Mesendoderm (in vitro differentiated cells): ENCODE measurements around the gene GALNT7.

Source experiments
- DNase-seq: peaks from one replicate; pipeline ENCODE4 v3.0.0; 2013
- H2AK5ac ChIP-seq: 2 replicates; pipeline ENCODE4 v1.6.1; 2013; ENCODE audit warnings: low read length, inconsistent platforms
- H2BK120ac ChIP-seq: 2 replicates; pipeline ENCODE4 v1.6.1; 2013; ENCODE audit warnings: low read depth, mild to moderate bottlenecking, low read length, moderate library complexity, mixed read lengths
- H2BK15ac ChIP-seq: replicated peaks from 2 replicates; pipeline ENCODE4 v1.6.1; 2013; ENCODE audit warnings: low read depth, mild to moderate bottlenecking, moderate library complexity
- H2BK5ac ChIP-seq: 2 replicates; pipeline ENCODE4 v1.6.1; 2013; ENCODE audit warnings: low read length, inconsistent platforms
- H3K18ac ChIP-seq: 2 replicates; pipeline ENCODE4 v1.6.1; 2013; ENCODE audit warnings: mild to moderate bottlenecking, low read length, mixed read lengths
- H3K23ac ChIP-seq: one replicate; pipeline ENCODE4 v1.6.1; 2013; ENCODE audit warnings: low read length
- H3K27ac ChIP-seq: 2 replicates; pipeline ENCODE4 v1.5.1; 2013; ENCODE audit warnings: low read depth, mild to moderate bottlenecking, inconsistent platforms, low read length, moderate library complexity
- H3K27me3 ChIP-seq: 2 replicates; pipeline ENCODE4 v1.6.1; 2013; ENCODE audit warnings: low read length, control low read depth, mild to moderate bottlenecking, inconsistent platforms; ENCODE audit not compliant: insufficient read depth, poor library complexity
- H3K36me3 ChIP-seq: 2 replicates; pipeline ENCODE4 v1.6.1; 2013; ENCODE audit warnings: low read length, inconsistent platforms; ENCODE audit not compliant: control insufficient read depth, insufficient read depth
- H3K4ac ChIP-seq: one replicate; pipeline ENCODE4 v1.6.1; 2013; ENCODE audit warnings: low read depth, mild to moderate bottlenecking, low read length, moderate library complexity
- H3K4me1 ChIP-seq: 2 replicates; pipeline ENCODE4 v1.6.1; 2013; ENCODE audit warnings: low read depth, low read length, inconsistent platforms; ENCODE audit not compliant: control insufficient read depth
- H3K4me2 ChIP-seq: 2 replicates; pipeline ENCODE4 v1.6.1; 2013; ENCODE audit warnings: low read length
- H3K4me3 ChIP-seq: 2 replicates; pipeline ENCODE4 v1.5.1; 2013; ENCODE audit warnings: mild to moderate bottlenecking, low read length
- H3K56ac ChIP-seq: one replicate; pipeline ENCODE4 v1.6.1; 2013; ENCODE audit warnings: low read length
- H3K79me1 ChIP-seq: 2 replicates; pipeline ENCODE4 v1.6.1; 2013; ENCODE audit warnings: low read length, inconsistent platforms
- H3K79me2 ChIP-seq: 2 replicates; pipeline ENCODE4 v1.6.1; 2013; ENCODE audit warnings: mild to moderate bottlenecking, low read length; ENCODE audit not compliant: control insufficient read depth, insufficient read depth
- H3K9ac ChIP-seq: 2 replicates; pipeline ENCODE4 v1.6.1; 2013; ENCODE audit warnings: low read length, inconsistent platforms
- H4K5ac ChIP-seq: one replicate; pipeline ENCODE4 v1.6.1; 2013; ENCODE audit warnings: low read length
- H4K8ac ChIP-seq: one replicate; pipeline ENCODE4 v1.6.1; 2013; ENCODE audit warnings: low read depth, mild to moderate bottlenecking, control low read depth, low read length, moderate library complexity
- WGBS: extraction: QIAGEN DNeasy Blood & Tissue Kit; methylation state at CpG from one replicate; pipeline ENCODE4 v1.1.7; 2013; ENCODE audit warnings: low lambda C conversion rate, missing lambda C conversion rate; ENCODE audit not compliant: insufficient coverage; ENCODE audit errors: extremely low coverage; 5-methylcytosine and 5-hydroxymethylcytosine counted together

The GALNT7 gene

GRCh38 chr4:173167758-173168395 lies 734 bp upstream of the GALNT7 start:
- peak overlapping the region; percentile 98 for H3K56ac ChIP-seq
- H3K18ac ChIP-seq, result peak overlapping the region; percentile 52
- H4K5ac ChIP-seq, result no peak overlapping the region
- H3K79me1 ChIP-seq, result peaks cover 7% of the 10 kb centered on the region
- H3K4ac ChIP-seq, result peak overlapping the region; percentile 25
- peak overlapping the region; percentile 94 for H3K4me2 ChIP-seq
- H2BK15ac ChIP-seq, result no peak overlapping the region
- no peak overlapping the region for H3K23ac ChIP-seq
- peak overlapping the region; percentile 34 for H2BK120ac ChIP-seq
- H3K79me2 ChIP-seq, result peaks cover 22% of the 10 kb centered on the region
- peak overlapping the region; percentile 96 for H3K9ac ChIP-seq
- peak; percentile 81 for DNase-seq
- peak overlapping the region; percentile 93 for H3K27ac ChIP-seq
- H2BK5ac ChIP-seq, result peak overlapping the region; percentile 92
- no peak overlapping the region for H2AK5ac ChIP-seq
- peaks cover 11% of the 10 kb centered on the region for H3K4me1 ChIP-seq
- no peak overlapping the region for H4K8ac ChIP-seq
- peak overlapping the region; percentile 89 for H3K4me3 ChIP-seq
- no peaks in the 10 kb centered on the region for H3K36me3 ChIP-seq
- H3K27me3 ChIP-seq, result no peaks in the 10 kb centered on the region
- no CpG with 5 or more reads among the region's 19 CpGs for WGBS

GRCh38 chr4:173169178-173169427 lies 492 bp downstream of the GALNT7 start:
- peaks cover 33% of the 10 kb centered on the region for H3K79me2 ChIP-seq

GRCh38 chr4:173169428-173170181 lies 994 bp downstream of the GALNT7 start:
- H2BK5ac ChIP-seq, result no peak overlapping the region
- H4K5ac ChIP-seq, result no peak overlapping the region
- peaks cover 38% of the 10 kb centered on the region for H3K79me2 ChIP-seq
- H2BK120ac ChIP-seq, result peak overlapping the region; percentile 83
- H3K9ac ChIP-seq, result peak overlapping the region; percentile 88
- H3K4me1 ChIP-seq, result peaks cover 14% of the 10 kb centered on the region
- H3K36me3 ChIP-seq, result no peaks in the 10 kb centered on the region
- peak overlapping the region; percentile 86 for H3K4me2 ChIP-seq
- H3K27ac ChIP-seq, result peak overlapping the region; percentile 98
- peak overlapping the region; percentile 94 for H3K56ac ChIP-seq
- no CpG with 5 or more reads among the region's 92 CpGs for WGBS
- no peak overlapping the region for H3K23ac ChIP-seq
- H3K27me3 ChIP-seq, result no peaks in the 10 kb centered on the region
- H3K4ac ChIP-seq, result peak overlapping the region; percentile 64
- no peak overlapping the region for H2AK5ac ChIP-seq
- H3K18ac ChIP-seq, result peak overlapping the region; percentile 88
- DNase-seq, result peak; percentile 86
- H2BK15ac ChIP-seq, result peak overlapping the region; percentile 9
- peak overlapping the region; percentile 85 for H3K4me3 ChIP-seq
- no peak overlapping the region for H4K8ac ChIP-seq
- H3K79me1 ChIP-seq, result peaks cover 7% of the 10 kb centered on the region

More at GRCh38 chr4:173169178-173169427, 492 bp downstream of the GALNT7 start:
- Histone ChIP-seq H3K27me3 (no peaks in the 10 kb centered on the region), H3K4me3 (peak overlapping the region; percentile 85), H3K56ac (peak overlapping the region; percentile 94), H2BK5ac (no peak overlapping the region), H3K79me1 (peaks cover 7% of the 10 kb centered on the region), H3K9ac (peak overlapping the region; percentile 88), H2BK15ac (peak overlapping the region; percentile 9), H3K4me2 (no peak overlapping the region), H3K27ac (peak overlapping the region; percentile 98), H3K4me1 (peaks cover 13% of the 10 kb centered on the region), H2BK120ac (peak overlapping the region; percentile 83), H3K36me3 (no peaks in the 10 kb centered on the region), H4K8ac (no peak overlapping the region), H2AK5ac (no peak overlapping the region), H3K23ac (no peak overlapping the region), H3K4ac (peak overlapping the region; percentile 64), H3K18ac (peak overlapping the region; percentile 88), H4K5ac (no peak overlapping the region)
- no peak for DNase-seq
- no CpG with 5 or more reads among the region's 41 CpGs for WGBS

GRCh38 chr4:173170182-173170778 lies 1.7 kb downstream of the GALNT7 start:
- no peak overlapping the region for H2BK15ac ChIP-seq
- H2BK5ac ChIP-seq, result no peak overlapping the region
- H3K9ac ChIP-seq, result peak overlapping the region; percentile 88
- no peak overlapping the region for H3K4ac ChIP-seq
- H4K5ac ChIP-seq, result no peak overlapping the region
- WGBS, result no CpG with 5 or more reads among the region's 13 CpGs
- H3K23ac ChIP-seq, result no peak overlapping the region
- H3K4me2 ChIP-seq, result peak overlapping the region; percentile 86
- peak overlapping the region; percentile 88 for H3K18ac ChIP-seq
- H3K27me3 ChIP-seq, result no peaks in the 10 kb centered on the region
- peaks cover 17% of the 10 kb centered on the region for H3K4me1 ChIP-seq
- H2BK120ac ChIP-seq, result no peak overlapping the region
- peaks cover 7% of the 10 kb centered on the region for H3K79me1 ChIP-seq
- H3K4me3 ChIP-seq, result peak overlapping the region; percentile 85
- H3K79me2 ChIP-seq, result peaks cover 42% of the 10 kb centered on the region
- no peak overlapping the region for H4K8ac ChIP-seq
- no peaks in the 10 kb centered on the region for H3K36me3 ChIP-seq
- peak; percentile 68 for DNase-seq
- peak overlapping the region; percentile 98 for H3K27ac ChIP-seq
- H3K56ac ChIP-seq, result peak overlapping the region; percentile 94
- H2AK5ac ChIP-seq, result no peak overlapping the region

GRCh38 chr4:173171098-173171497 lies 2.5 kb downstream of the GALNT7 start:
- Histone ChIP-seq H3K23ac (no peak overlapping the region), H2BK5ac (no peak overlapping the region), H4K8ac (no peak overlapping the region), H3K4me1 (peaks cover 19% of the 10 kb centered on the region), H3K56ac (no peak overlapping the region), H2BK120ac (no peak overlapping the region), H3K18ac (no peak overlapping the region), H2BK15ac (no peak overlapping the region), H3K36me3 (no peaks in the 10 kb centered on the region), H3K27me3 (no peaks in the 10 kb centered on the region), H3K4ac (no peak overlapping the region), H4K5ac (no peak overlapping the region), H3K4me3 (no peak overlapping the region), H3K79me1 (peaks cover 7% of the 10 kb centered on the region), H3K27ac (no peak overlapping the region), H3K4me2 (no peak overlapping the region), H2AK5ac (no peak overlapping the region), H3K79me2 (peaks cover 49% of the 10 kb centered on the region), H3K9ac (no peak overlapping the region)
- WGBS, result no CpG with 5 or more reads among the region's 2 CpGs
- DNase-seq, result peak; percentile 61
